Panc1 (cell line): Measurements from ENCODE around the gene CCNL2.
"Not testable (repeated sequence)": the region's sequence is repeated elsewhere in the genome, so short reads cannot be mapped to it uniquely, and the experiment has no call there.

Experiments
- CTCF ChIP-seq: fragments of 450-650 bp; IDR thresholded peaks from 2 replicates; pipeline ENCODE4 v1.5.1; 2017; ENCODE audit warnings: mild to moderate bottlenecking
- POLR2AphosphoS5 ChIP-seq: IDR thresholded peaks from 2 replicates; pipeline ENCODE4 v1.6.1; 2012; ENCODE audit warnings: mild to moderate bottlenecking, low read depth, low read length, moderate library complexity
- TCF7L2 ChIP-seq: IDR thresholded peaks from 2 replicates; pipeline ENCODE4 v1.6.1; 2011; ENCODE audit warnings: mild to moderate bottlenecking, low read depth, low read length, inconsistent platforms
- TF ChIP-seq, protein P1 (sequence below), 2 experiments: IDR thresholded peaks; 2 replicates each; pipeline ENCODE4 v1.6.1; 2011 to 2012; ENCODE audit warnings: low read depth in 2 of 2, control low read depth in 1 of 2, low read length in 1 of 2, mild to moderate bottlenecking in 1 of 2, moderate library complexity in 1 of 2; ENCODE audit not compliant: insufficient read depth in 1 of 2

GRCh38 chr1:1385339-1385738 is 13.8 kb downstream of the CCNL2 start:
- TF ChIP-seq CTCF, POLR2AphosphoS5, TCF7L2: not testable (repeated sequence)
- TF ChIP-seq, protein P1, sequence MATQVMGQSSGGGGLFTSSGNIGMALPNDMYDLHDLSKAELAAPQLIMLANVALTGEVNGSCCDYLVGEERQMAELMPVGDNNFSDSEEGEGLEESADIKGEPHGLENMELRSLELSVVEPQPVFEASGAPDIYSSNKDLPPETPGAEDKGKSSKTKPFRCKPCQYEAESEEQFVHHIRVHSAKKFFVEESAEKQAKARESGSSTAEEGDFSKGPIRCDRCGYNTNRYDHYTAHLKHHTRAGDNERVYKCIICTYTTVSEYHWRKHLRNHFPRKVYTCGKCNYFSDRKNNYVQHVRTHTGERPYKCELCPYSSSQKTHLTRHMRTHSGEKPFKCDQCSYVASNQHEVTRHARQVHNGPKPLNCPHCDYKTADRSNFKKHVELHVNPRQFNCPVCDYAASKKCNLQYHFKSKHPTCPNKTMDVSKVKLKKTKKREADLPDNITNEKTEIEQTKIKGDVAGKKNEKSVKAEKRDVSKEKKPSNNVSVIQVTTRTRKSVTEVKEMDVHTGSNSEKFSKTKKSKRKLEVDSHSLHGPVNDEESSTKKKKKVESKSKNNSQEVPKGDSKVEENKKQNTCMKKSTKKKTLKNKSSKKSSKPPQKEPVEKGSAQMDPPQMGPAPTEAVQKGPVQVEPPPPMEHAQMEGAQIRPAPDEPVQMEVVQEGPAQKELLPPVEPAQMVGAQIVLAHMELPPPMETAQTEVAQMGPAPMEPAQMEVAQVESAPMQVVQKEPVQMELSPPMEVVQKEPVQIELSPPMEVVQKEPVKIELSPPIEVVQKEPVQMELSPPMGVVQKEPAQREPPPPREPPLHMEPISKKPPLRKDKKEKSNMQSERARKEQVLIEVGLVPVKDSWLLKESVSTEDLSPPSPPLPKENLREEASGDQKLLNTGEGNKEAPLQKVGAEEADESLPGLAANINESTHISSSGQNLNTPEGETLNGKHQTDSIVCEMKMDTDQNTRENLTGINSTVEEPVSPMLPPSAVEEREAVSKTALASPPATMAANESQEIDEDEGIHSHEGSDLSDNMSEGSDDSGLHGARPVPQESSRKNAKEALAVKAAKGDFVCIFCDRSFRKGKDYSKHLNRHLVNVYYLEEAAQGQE (IDR thresholded peaks at IDR 0.05; ENCODE audit: insufficient read depth in 1 of 2, low read depth in 2 of 2, low read length in 1 of 2): not testable (repeated sequence)
